Placental pericyte (primary cell): ENCODE results near the gene CDK11B. TPM values are rescaled to one million over a fixed set of nuclear protein-coding genes. Genes with fewer than 3 reads are reported as not detected.

Experiments
- total RNA-seq: library from RNA; depleted of rRNA; stranded (reverse); fragments of >200 nt; gene quantifications from 2 replicates; pipeline ENCODE4 v1.2.3, GENCODE V29; 2012

CDK11B gene
- total RNA-seq, result 9.2 and 9.8 TPM in 2 replicates

DNA sequence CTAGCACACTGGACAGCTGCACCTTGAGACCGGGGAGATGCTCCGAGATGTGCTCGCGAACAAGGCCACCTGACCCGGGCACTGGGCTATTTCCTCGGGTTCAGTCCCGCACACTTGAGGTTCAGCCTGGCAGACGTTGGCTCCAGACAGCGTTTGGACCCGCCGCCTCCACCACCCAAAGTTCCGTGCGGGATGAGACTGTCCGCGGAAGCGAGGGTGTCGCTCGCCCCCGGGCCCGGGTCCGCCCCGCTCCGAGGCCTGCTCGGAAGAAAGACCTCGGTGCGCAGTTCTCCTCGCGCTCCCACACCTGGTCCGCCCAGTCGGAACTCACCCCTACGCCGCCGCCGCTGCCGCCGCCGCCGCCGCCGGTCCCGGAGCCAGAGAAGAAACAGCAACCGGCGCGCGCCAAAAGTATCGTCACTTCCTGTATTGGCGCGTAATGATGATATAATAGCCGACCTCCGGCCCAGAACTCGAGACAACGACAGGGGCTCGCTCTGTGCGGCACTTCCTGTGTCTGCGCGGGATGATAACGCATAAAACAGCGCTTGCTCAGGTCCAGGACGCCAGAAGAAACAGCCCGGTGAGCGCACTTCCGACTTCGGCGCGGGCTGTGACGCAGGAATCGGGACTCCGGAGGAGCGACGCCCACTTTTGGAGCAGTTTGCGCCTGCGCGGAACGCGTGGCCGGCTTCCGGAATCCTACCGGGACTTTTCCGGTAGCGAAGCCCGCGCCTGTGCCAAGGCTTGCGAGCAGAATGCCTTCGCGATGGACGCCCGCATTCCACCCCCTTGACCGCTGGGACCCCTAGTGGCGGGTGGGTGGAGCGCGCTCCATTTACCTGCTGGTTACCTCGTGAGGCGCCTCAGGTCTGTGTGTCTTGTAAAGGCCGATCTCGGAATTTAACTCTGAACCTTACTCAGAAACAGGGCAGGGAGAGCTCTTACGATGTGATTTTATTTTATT lies at the start of gene CDK11B:
Gene CDK11B, minus strand, starts transcription at position 422 of the 967 bp plus-strand sequence. CDS start 1,519 bp downstream, outside the sequence.

DNA sequence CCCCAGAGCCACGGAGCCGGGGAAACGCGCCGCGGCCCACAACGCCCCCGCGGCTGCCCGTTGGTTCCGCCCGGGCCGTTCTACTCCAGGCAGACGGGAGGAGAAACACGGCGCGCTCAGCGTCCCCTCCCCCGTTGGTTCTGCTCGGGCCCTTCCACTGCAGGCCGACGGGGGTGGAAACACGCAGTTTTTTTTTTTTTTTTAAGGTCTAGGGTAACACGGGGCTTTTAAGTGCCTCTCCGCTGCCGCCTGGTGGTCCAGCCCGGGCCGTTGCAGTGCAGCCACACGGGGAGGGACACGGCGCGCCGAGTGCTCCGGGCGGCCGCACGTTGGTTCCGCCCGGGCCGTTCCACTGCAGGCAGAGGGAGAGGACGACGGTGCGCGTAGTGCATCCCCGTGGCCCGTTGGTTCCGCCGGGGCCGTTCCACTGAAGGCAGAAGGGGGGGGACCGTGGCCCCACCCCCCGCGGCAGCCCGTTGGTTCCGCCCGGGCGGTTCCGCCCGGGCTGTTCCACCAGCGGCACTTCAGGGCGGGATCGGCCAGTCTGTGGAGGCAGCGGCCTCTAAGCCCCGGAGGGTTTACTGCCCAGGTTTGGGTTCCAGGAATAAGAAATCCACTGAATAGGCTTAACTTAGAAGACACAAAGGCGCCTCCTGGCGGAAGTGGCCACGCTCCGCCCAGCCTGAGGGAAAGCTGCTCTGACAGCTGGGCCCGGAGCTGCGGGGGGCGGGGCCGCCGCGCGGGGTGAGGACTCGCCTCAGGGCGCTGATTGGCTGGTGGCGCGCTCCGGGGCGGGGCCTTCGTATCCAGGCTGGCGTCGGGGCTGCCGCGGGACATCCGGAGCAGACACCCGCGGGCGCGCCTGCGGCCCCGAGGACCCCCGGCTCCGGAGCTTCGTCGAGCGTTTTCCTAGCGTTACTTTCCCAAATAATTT lies 34.2 kb upstream of the CDK11B start, which contains the start of gene SLC35E2B:
Gene SLC35E2B, minus strand, starts transcription at position 82 of the 934 bp plus-strand sequence. CDS start 16,096 bp downstream, outside the sequence.

DNA sequence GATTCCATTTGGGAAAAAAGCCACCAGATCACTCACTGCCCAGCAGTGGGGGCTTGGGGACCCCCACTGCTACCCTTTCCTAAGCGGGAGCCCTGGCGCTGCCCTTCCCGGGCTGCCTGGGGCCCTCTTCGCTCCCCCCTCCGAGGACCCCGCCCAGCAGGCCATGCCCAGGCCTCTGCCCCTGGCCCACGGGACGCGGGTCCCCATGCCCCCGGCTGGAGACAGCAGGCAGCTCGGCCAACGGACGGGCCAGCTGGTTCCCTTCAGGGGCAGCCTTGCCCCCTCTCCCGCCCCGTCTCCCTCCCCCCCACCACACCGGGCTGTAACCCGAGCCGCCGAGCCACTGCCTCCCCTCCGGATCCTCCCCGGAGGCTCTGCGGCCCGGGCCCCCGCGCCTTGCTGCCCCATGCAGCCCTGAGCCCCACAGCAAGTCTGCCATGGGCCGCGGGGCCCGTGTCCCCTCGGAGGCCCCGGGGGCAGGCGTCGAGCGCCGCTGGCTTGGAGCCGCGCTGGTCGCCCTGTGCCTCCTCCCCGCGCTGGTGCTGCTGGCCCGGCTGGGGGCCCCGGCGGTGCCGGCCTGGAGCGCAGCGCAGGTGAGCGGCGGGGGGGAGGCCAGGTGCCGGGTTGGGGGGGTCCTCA lies 26.9 kb downstream of the CDK11B start, which contains the start of gene MMP23B:
Gene MMP23B, plus strand, starts transcription at position 392 of the 639 bp plus-strand sequence. Its CDS starts 46 bp downstream, at position 438.

DNA sequence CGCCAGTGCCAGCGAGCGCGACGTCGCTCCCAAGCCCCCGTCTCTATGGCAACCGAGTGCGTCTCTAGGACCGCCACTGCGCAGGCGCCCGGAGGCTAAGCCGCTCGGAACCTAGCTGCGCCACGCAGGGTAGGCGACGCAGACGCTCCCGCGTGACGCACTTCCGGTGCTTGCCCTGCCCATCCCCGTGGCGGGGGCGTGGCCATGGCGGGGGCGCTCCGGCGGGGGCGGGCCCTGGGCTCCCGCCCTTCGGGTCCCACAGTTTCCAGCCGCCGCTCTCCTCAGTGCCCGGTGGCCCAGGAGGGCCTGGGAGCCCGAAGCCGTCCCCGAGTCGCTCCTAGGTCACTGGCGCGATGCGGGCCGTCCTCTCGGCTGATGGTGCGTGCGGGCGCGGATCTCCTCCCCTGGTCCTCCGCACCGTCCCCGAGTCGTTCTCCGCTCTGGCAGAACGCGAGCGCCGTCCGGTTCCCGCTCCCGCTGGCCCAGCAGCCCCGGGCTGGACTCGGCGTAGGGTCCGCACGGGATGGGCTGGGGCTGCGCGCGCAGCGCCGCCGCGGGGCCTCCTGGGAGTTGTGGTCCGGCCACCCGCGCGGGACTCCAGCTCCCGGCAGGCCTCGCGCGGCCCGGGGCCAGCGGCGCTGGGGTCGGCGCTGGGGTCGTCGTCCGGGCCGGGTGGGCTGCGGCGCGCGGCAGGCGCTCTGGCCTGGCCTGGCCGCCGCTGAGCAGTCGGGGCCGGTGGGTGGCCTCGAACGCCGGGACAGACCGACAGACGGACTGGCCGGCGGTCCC lies 43.4 kb downstream of the CDK11B start, which contains the start of gene MIB2:
Gene MIB2, plus strand, starts transcription at position 245 of the 789 bp plus-strand sequence. CDS start 7,953 bp downstream, outside the sequence.

DNA sequence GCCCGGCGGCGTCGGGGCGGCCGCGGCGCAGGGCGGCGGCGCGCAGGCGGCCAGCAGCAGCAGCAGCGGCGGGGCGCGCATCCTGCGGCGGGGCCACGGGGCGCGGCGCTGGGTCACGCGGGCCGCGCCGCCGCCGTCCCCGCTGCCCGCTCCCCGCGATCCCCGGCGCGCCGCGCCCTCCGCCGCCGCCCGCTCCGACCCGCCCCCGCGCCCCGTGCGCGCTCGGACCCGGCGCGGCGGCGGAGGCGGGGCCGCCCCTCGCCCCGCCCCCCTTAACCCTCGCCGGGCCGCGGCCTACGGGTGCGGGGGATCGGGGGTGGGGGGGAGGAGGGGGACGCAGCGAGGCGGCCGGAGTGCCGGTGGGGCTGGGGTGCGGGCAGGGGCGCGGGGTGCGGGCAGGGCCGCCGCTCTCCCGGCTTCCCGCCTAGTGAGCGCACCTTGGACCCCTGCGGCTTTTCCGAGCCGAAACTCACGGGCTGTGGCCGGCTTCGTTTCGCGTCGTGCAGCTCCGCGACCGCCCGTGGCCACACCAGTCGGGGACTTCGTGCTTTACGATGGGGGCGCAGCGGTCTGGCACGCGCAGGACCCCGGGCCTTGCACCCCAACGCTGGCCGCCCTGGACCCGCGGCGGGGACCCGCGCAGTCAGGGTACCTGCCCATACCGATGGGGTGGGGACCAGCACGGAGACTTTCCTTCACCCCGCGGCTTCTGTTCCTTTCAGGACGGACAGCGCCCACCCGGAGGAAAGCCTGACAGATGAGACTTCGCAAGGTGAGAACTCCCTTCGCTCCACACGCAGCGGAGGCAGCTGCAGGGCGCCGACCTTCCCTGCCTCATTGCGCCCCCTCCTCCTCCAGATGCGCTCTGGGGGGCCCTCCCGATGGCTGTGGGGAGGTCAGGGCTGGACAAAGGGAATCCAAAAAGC lies 58.6 kb downstream of the CDK11B start, which contains the start of gene FNDC10:
Gene FNDC10, minus strand, starts transcription at position 201 of the 926 bp plus-strand sequence. Its CDS starts 120 bp downstream, at position 81.

Other genes with a start within 250 kb of the CDK11B start
- under 0.01 and 0.14 TPM in 2 replicates for gene ANKRD65, start 237.7 kb downstream of the CDK11B start, total RNA-seq
- gene VWA1, start 223.3 kb downstream of the CDK11B start, total RNA-seq, result 5.9 and 7.9 TPM in 2 replicates
- under 0.01 TPM in 1 of 2 replicates, not detected in the other for gene ATAD3C, start 209.3 kb downstream of the CDK11B start, total RNA-seq
- 26.9 and 34.1 TPM in 2 replicates for gene ATAD3B, start 187.2 kb downstream of the CDK11B start, total RNA-seq
- 47.1 and 78.2 TPM in 2 replicates for gene ATAD3A, start 146.8 kb downstream of the CDK11B start, total RNA-seq
- 4.4 and 4.8 TPM in 2 replicates for gene TMEM240, start 118.4 kb downstream of the CDK11B start, total RNA-seq
- gene SSU72, start 84.1 kb downstream of the CDK11B start, total RNA-seq, result 91.5 and 111 TPM in 2 replicates
- 3.4 and 3.5 TPM in 2 replicates for gene FNDC10, start 58.9 kb downstream of the CDK11B start, total RNA-seq
- 39.1 and 94.3 TPM in 2 replicates for gene MIB2, start 43.5 kb downstream of the CDK11B start, total RNA-seq
- 8.4 and 12.9 TPM in 2 replicates for gene MMP23B, start 26.8 kb downstream of the CDK11B start, total RNA-seq
- 41.1 and 51.4 TPM in 2 replicates for gene SLC35E2B, start 33.8 kb upstream of the CDK11B start, total RNA-seq
- gene CDK11A, start 65.4 kb upstream of the CDK11B start, total RNA-seq, result 17.1 and 21.5 TPM in 2 replicates
- gene NADK, start 119.5 kb upstream of the CDK11B start, total RNA-seq, result 58.9 and 65.0 TPM in 2 replicates
- gene GNB1, start 232.1 kb upstream of the CDK11B start, total RNA-seq, result 137 and 170 TPM in 2 replicates